Endothelial cell of umbilical vein (primary cell): Measurements from ENCODE around the gene PGP. TPM values are rescaled to one million over a fixed set of nuclear protein-coding genes. Genes with fewer than 3 reads are reported as not detected.

Experiments
- BruUV-seq: library from RNA; stranded (reverse); fragments of 400-500 nt; replicated peaks from 2 replicates; lab custom pipeline; 2021; lab: Mats Ljungman, UMichigan
- CTCF ChIA-PET: fragments of 300-600, 350-600 bp; sonication (Branson Sonifier 250); formaldehyde crosslinking; loops from one replicate; lab custom pipeline; 2021; ENCODE audit warnings: antibody characterized with exemption, inconsistent platforms; lab: Charles Lee
- POLR2A ChIA-PET: fragments of 300-600, 350-600 bp; sonication (Branson Sonifier 250); formaldehyde crosslinking; loops from one replicate; lab custom pipeline; 2021; ENCODE audit warnings: antibody characterized with exemption, inconsistent platforms; lab: Charles Lee
- DNase-seq: peaks from one replicate; pipeline ENCODE4 v3.0.0-alpha.2; 2011; ENCODE audit warnings: low read depth, low spot score
- FAIRE-seq: peaks from 2 replicates; lab custom pipeline; 2011; peaks lifted over from hg19 to GRCh38; lab: Jason Lieb, UNC
- H2AFZ ChIP-seq: 2 replicates; pipeline ENCODE4 v1.6.0; 2012; ENCODE audit warnings: low read depth, low read length, control low read depth, inconsistent platforms
- H3K27ac ChIP-seq: 2 replicates; pipeline ENCODE4 v1.5.1; 2011; ENCODE audit warnings: low read depth, mild to moderate bottlenecking, control low read depth, low read length, moderate library complexity; ENCODE audit not compliant: insufficient read depth
- H3K27me3 ChIP-seq, 2 experiments: 2 replicates each; pipeline versions ENCODE4 v1.6.0 to v1.6.1; 2011; ENCODE audit warnings: low read length in 2 of 2, mixed read lengths in 1 of 2; ENCODE audit not compliant: control insufficient read depth in 2 of 2, insufficient read depth in 2 of 2
- H3K36me3 ChIP-seq, 2 experiments: 2 replicates in 1 of 2; 3 replicates in 1 of 2; pipeline ENCODE4 v1.5.1; 2011; ENCODE audit warnings: low read length in 2 of 2, mild to moderate bottlenecking in 1 of 2, moderate library complexity in 1 of 2; ENCODE audit not compliant: control insufficient read depth in 2 of 2, insufficient read depth in 2 of 2; ENCODE audit errors: extremely low read depth in 1 of 2
- H3K4me1 ChIP-seq: 3 replicates; pipeline ENCODE4 v1.5.1; 2011; ENCODE audit warnings: mild to moderate bottlenecking, low read length; ENCODE audit not compliant: control insufficient read depth, insufficient read depth; ENCODE audit errors: extremely low read depth
- H3K4me2 ChIP-seq: 2 replicates; pipeline ENCODE4 v1.6.1; 2011; ENCODE audit warnings: low read length, control low read depth, mixed read lengths; ENCODE audit not compliant: insufficient read depth
- H3K4me3 ChIP-seq, 3 experiments: fragments of 200-600 bp in 1 of 3; sonication (generic), shearing (Covaris generic) in 1 of 3; replicated peaks in 1 of 3; 2 replicates each; pipeline ENCODE4 v1.5.1; 2011 to 2016; ENCODE audit warnings: control low read depth in 3 of 3, low read length in 3 of 3, mild to moderate bottlenecking in 2 of 3, inconsistent platforms in 1 of 3, low read depth in 1 of 3, moderate library complexity in 1 of 3; ENCODE audit not compliant: insufficient read depth in 1 of 3
- H3K79me2 ChIP-seq: 2 replicates; pipeline ENCODE4 v1.6.0; 2012; ENCODE audit warnings: low read length, inconsistent platforms; ENCODE audit not compliant: control insufficient read depth, insufficient read depth
- H3K9ac ChIP-seq: replicated peaks from 2 replicates; pipeline ENCODE3; 2011; ENCODE audit warnings: low read length, control low read depth; ENCODE audit not compliant: insufficient read depth; ENCODE audit errors: extremely low read depth
- H3K9me1 ChIP-seq: replicated peaks from 3 replicates; pipeline ENCODE4 v1.6.0; 2011; ENCODE audit warnings: mild to moderate bottlenecking, low read length; ENCODE audit not compliant: control insufficient read depth, insufficient read depth; ENCODE audit errors: extremely low read depth
- H3K9me3 ChIP-seq: replicated peaks from 2 replicates; pipeline ENCODE4 v1.5.1; 2012; ENCODE audit warnings: low read length, inconsistent platforms; ENCODE audit not compliant: control insufficient read depth, insufficient read depth
- H4K20me1 ChIP-seq: replicated peaks from 2 replicates; pipeline ENCODE3; 2011; ENCODE audit warnings: mild to moderate bottlenecking, low read length; ENCODE audit not compliant: control insufficient read depth, insufficient read depth; ENCODE audit errors: extremely low read depth
- EZH2 ChIP-seq: IDR thresholded peaks from 2 replicates; pipeline ENCODE4 v1.6.1; 2012; ENCODE audit warnings: borderline replicate concordance, low read depth, mild to moderate bottlenecking, moderate library complexity, low read length, inconsistent platforms; ENCODE audit not compliant: severe bottlenecking
- FOS ChIP-seq: IDR thresholded peaks from 2 replicates; pipeline ENCODE4 v1.6.1; 2011; ENCODE audit warnings: mild to moderate bottlenecking, low read length, moderate library complexity, borderline replicate concordance; ENCODE audit not compliant: insufficient read depth
- GATA2 ChIP-seq: IDR thresholded peaks from 2 replicates; pipeline ENCODE4 v1.7.0; 2011; ENCODE audit warnings: low read depth, mild to moderate bottlenecking, moderate library complexity, mixed read lengths, low read length; ENCODE audit not compliant: insufficient read length, insufficient read depth
- JUN ChIP-seq: IDR thresholded peaks from 2 replicates; pipeline ENCODE4 v1.6.1; 2011; ENCODE audit warnings: borderline replicate concordance, low read depth; ENCODE audit not compliant: insufficient read length, insufficient read depth
- MYC ChIP-seq: IDR thresholded peaks from one replicate; pipeline ENCODE4 v1.6.1; 2011; ENCODE audit warnings: mild to moderate bottlenecking, low read depth, low read length
- POLR2A ChIP-seq: IDR thresholded peaks from 2 replicates; pipeline ENCODE4 v1.6.1; 2012; ENCODE audit warnings: low read depth, mild to moderate bottlenecking, control low read depth, low read length
- POLR2AphosphoS5 ChIP-seq: IDR thresholded peaks from 2 replicates; pipeline ENCODE4 v1.6.1; 2012; ENCODE audit warnings: low read depth, mild to moderate bottlenecking, control low read depth, low read length, moderate library complexity; ENCODE audit not compliant: insufficient read depth
- dilution Hi-C: fragments of 300-500 bp; cut with MboI; formaldehyde crosslinking; loops from one replicate; pipeline ENCODE4 v1.15.0; 2019; ENCODE audit warnings: low sequenced_read_pairs; ENCODE audit not compliant: extremely low pct_ligation_motif_present
- intact Hi-C: fragments of 100-400 bp; cut with micrococcal nuclease; formaldehyde crosslinking; loops from one replicate; pipeline ENCODE4 v1.10.0; 2022
- polyA plus RNA-seq, 4 experiments: library from polyadenylated mRNA; depleted of rRNA in 3 of 4; stranded (reverse) in 3 of 4; unstranded in 1 of 4; fragments of >200 nt; gene quantifications; 2 replicates each; pipeline versions ENCODE4 v1.2.1 to v1.2.3, GENCODE V29; 2011 to 2012; ENCODE audit warnings: missing spikeins in 1 of 4
- total RNA-seq: library from RNA; stranded (reverse); gene quantifications from 2 replicates; pipeline ENCODE4 v1.2.3, GENCODE V29; 2021
- TF ChIP-seq, protein P1 (sequence below): IDR thresholded peaks from 2 replicates; pipeline ENCODE4 v1.6.1; 2011; ENCODE audit not compliant: insufficient read depth, insufficient read length
- TF ChIP-seq, protein P2 (sequence below), 2 donors: IDR thresholded peaks; 1 replicate in 1 of 2; 2 replicates in 1 of 2; pipeline ENCODE4 v1.5.1; 2011; ENCODE audit warnings: low read length in 2 of 2, mild to moderate bottlenecking in 2 of 2, moderate library complexity in 2 of 2, control low read depth in 1 of 2, inconsistent platforms in 1 of 2, low read depth in 1 of 2; ENCODE audit not compliant: insufficient read depth in 1 of 2; ENCODE audit errors: extremely low read depth in 1 of 2

The PGP gene
- total and polyA plus RNA-seq, 2 donors (not counting 3 experiments of a cell fraction or from before 2014, with no cell fraction given) = 28.5 to 29.6 TPM

DNA sequence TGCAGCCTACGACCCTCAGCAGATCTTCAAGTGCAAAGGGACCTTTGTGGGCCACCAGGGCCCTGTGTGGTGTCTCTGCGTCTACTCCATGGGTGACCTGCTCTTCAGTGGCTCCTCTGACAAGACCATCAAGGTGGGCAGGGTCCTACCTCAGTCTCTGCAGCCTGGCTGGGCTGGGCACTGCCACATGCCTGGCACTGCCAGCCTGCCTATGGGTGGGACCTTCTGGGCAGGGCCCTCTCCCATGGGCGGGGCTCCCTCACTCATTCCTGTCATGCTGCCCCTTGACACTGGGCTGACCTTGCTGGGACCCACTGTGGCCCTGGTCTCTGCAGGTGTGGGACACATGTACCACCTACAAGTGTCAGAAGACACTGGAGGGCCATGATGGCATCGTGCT is 40.7 kb downstream of the PGP start:
- H3K9ac ChIP-seq = no peak overlapping the region
- no peak for FAIRE-seq
- POLR2A ChIA-PET = interaction anchor here (1.0 kb wide), 1 partner anchor 18 kb away, joined by 5 read pairs; the partner anchor contains the start of gene TRAF7
- no peak overlapping the region for H3K4me2 ChIP-seq
- no peak overlapping the region for H3K4me3 ChIP-seq
- intact Hi-C loops (no loop called here), dilution Hi-C loops (loop anchor here (25.0 kb wide), 1 partner anchor 137 kb away; the partner anchor contains the start of genes NHERF2, NTHL1 and TSC2)
- no TSS peak for BruUV-seq
- H3K9me3 ChIP-seq = no peaks in the 10 kb centered on the region
- H3K4me1 ChIP-seq = peaks cover 24% of the 10 kb centered on the region
- CTCF ChIA-PET = interaction anchor here (1.2 kb wide), 2 partner anchors 15 to 20 kb away, joined by 3 to 4 read pairs; no protein-coding TSS in a partner anchor
- H3K36me3 ChIP-seq = peaks cover 23 to 46% of the 10 kb centered on the region in 2 experiments
- no peak overlapping the region for H2AFZ ChIP-seq
- H3K27ac ChIP-seq = no peak overlapping the region
- H3K79me2 ChIP-seq = peaks cover 35% of the 10 kb centered on the region
- H4K20me1 ChIP-seq = no peaks in the 10 kb centered on the region
- H3K9me1 ChIP-seq = no peaks in the 10 kb centered on the region
- no peak for TF ChIP-seq MYC
- TF ChIP-seq POLR2AphosphoS5 = no peak
- TF ChIP-seq JUN = no peak
- no peak for TF ChIP-seq EZH2
- no peak for TF ChIP-seq POLR2A
- no peak for TF ChIP-seq GATA2
- TF ChIP-seq, protein P1, sequence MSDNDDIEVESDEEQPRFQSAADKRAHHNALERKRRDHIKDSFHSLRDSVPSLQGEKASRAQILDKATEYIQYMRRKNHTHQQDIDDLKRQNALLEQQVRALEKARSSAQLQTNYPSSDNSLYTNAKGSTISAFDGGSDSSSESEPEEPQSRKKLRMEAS = no peak
- TF ChIP-seq, protein P2, sequence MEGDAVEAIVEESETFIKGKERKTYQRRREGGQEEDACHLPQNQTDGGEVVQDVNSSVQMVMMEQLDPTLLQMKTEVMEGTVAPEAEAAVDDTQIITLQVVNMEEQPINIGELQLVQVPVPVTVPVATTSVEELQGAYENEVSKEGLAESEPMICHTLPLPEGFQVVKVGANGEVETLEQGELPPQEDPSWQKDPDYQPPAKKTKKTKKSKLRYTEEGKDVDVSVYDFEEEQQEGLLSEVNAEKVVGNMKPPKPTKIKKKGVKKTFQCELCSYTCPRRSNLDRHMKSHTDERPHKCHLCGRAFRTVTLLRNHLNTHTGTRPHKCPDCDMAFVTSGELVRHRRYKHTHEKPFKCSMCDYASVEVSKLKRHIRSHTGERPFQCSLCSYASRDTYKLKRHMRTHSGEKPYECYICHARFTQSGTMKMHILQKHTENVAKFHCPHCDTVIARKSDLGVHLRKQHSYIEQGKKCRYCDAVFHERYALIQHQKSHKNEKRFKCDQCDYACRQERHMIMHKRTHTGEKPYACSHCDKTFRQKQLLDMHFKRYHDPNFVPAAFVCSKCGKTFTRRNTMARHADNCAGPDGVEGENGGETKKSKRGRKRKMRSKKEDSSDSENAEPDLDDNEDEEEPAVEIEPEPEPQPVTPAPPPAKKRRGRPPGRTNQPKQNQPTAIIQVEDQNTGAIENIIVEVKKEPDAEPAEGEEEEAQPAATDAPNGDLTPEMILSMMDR (IDR thresholded peaks at IDR 0.05; ENCODE audit: extremely low read depth in 1 of 2, insufficient read depth in 1 of 2, low read depth in 1 of 2, low read length in 2 of 2) = no peak
- TF ChIP-seq FOS = no peak
- DNase-seq = no peak
- no peaks in the 10 kb centered on the region for H3K27me3 ChIP-seq
